Endometrium (tissue), 2 donors: ENCODE data around the gene SUPT3H.
A peak's percentile ranks its signal among the peaks of the same experiment; 100 is the strongest.
"Not testable (repeated sequence)": the region's sequence is repeated elsewhere in the genome, so short reads cannot be mapped to it uniquely, and the experiment has no call there.

Experiments used
- FAIRE-seq: peaks from 2 replicates; lab custom pipeline; 2012; peaks lifted over from hg19 to GRCh38; lab: Jason Lieb, UNC
- donor health status: control.
- donor health status: control.

Gene SUPT3H

DNA sequence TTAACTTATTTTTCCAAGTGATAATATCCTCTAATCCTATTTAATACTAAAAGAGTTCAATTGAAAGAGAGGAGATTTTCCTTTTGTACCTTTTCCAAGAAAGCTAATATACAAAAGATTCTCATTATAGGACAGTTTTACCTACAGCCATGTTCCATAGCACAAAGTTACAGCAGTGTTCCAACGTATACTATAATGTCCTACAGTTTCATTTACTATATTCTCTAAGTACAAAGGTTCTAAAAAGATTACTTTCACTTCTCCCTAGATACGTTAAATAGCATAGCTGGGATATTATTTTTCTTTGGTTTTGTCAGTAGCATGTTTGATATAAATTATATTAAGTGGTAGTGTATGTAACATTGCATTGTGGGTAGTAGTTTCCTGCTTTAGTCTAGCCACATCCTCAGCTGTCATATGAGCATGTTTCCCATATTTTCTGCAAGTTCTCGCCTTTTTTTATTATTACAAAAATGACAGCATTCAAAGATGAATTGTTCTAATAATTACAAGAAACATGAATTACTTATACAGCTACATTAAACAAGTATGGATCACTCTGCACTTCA lies 54.0 kb downstream of the SUPT3H start:
- FAIRE-seq, result peak; percentile 51

DNA sequence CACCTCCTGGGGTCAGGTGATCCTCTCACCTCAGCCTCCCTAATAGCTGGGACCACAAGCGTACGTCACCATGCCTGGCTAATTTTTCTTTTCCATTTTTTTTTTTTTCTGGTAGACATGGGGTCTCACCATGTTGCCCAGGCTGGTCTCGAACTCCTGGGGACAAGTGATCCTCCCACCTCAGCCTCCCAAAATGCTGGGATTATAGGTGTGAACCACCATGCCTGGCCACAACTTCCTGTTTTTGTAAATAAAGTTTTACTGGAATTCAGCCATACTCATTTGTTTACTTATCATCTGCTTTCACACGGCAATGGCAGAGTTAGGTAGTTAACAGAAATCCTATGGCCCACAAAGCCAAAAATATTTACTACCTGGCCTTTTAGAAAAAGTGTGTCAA lies 57.4 kb downstream of the SUPT3H start:
- FAIRE-seq, result no peak

DNA sequence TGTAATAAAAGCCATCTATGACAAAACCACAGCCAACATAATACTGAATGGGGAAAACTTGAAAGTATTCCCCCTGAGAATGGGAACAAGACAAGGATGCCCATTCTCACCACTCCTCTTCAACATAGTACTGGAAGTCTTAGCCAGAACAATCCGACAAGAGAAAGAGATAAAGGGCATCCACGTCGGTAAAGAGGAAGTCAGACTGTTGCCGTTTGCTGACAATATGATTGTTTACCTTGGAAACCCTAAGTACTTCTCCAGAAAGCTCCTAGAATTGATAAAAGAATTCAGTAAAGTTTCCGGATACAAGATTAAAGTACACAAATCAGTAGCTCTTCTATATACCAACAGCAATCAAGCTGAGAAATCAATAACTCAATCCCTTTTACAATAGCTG lies 63.6 kb downstream of the SUPT3H start:
- FAIRE-seq, result no peak

DNA sequence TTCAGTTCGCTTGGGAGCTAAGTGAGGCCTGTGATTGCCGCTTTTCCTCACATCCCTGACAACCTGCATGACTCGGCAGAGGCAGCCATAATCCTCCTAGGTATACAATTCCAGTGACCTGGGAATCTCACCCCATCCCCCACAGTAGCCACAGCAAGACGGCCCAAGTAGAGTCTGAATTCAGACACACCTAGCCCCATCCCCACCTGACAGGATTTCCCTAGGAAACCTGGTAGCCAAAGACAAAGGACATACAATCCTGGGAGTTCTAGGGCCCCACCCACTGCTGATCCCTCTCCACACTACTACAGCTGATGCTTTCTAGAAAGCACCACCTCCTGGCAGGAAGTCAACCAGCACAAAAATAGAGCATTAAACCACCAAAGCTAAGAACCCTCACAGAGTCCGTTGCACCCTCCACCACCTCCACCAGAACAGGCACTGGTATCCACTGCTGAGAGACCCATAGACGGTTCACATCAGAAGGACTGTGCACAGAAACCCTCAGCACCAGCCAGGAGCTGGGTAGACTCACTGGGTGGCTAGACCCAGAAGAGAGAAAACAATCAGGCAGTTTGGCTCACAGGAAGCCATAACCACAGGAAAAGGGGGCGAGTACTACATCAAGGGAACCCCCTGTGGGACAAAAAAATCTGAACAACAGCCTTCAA lies 67.5 kb downstream of the SUPT3H start:
- no peak for FAIRE-seq

DNA sequence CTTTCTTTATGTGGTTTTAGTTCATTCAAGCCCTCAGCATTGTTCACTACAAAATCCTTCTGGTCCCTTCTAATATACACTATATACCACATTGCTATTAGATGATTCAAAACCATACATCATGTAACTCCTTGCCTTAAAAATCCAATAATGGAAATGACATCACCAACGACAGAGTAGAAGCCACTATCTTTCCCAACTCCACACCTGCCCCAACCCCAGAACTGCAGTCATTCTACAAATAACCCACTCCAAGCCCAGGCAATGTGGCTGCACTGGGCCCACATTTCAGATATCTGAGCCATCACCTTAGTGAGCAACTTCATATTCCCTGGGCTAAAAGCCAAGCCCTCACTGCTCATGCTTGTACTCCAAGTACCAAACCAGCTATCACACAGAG lies 72.2 kb downstream of the SUPT3H start:
- no peak for FAIRE-seq

DNA sequence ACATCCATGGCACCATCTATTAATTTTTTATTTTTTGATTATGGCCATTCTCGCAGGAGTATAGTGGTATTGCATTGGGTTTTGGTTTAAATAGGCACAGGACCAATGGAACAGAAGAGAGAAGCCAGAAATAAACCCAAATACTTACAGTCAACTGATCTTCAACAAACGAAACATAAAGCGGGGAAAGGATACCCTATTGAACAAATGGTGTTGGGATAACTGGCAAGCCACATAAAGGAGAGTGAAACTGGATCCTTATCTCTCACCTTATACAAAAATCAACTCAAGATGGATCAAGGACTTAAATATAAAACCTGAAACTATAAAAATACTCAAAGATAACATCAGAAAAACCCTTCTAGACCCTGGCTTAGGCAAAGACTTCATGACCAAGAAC lies 74.9 kb downstream of the SUPT3H start:
- FAIRE-seq, result no peak

DNA sequence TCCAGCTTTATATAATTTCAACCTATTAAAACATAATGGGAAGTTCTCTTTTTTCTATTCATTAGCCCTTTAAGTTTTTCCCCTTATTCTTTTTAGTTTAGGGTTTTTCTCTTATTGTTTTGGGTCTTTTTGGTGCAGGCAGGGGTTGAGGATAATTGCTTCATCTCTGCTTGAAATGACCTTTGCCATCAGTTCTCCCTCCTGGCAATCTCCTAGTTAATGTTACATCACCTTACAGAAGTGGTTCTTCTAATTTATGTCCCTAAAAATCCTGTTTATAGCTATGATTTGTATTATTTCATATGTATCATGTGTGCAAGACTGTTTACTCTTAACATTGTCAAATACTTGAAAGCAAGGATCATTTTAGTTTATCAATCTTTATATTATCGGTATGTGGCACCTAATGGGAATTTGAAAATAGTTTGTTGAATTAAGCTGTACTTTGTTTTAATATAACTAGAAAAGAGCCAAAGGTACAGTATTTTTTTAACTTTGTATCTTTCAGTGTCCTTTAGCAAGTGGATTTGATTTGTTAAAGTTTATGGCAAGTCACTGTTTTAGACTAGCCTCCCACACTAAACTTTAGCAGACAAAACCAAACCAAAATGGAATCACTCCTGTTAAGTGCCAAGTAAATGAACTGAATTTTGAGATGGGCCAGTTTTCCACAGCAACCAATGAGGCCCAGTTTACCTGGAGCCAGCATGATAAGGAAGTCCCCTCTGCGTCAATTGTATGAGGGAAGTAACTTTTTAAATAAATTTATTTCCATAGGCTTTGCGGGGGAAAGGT lies 76.2 kb downstream of the SUPT3H start:
- no peak for FAIRE-seq

DNA sequence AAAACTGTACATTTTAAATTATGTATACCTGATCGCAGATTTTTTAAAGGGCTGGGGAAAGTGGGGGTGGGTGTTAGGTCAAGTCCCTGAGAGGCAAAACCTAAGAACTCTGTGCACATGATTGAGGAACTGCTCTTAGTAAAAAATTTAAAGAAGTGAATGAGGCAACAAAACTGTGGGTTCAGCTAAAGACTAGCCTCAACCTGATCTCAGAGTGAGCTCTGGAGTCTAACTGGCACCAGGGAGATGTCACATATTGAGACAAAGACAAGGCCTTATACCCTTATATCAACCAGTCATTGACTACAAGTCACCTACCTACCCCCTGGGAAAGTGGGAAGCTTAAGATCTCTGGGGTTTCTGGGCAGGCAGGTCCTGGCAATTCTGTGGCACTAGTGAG lies 77.0 kb downstream of the SUPT3H start:
- no peak for FAIRE-seq

DNA sequence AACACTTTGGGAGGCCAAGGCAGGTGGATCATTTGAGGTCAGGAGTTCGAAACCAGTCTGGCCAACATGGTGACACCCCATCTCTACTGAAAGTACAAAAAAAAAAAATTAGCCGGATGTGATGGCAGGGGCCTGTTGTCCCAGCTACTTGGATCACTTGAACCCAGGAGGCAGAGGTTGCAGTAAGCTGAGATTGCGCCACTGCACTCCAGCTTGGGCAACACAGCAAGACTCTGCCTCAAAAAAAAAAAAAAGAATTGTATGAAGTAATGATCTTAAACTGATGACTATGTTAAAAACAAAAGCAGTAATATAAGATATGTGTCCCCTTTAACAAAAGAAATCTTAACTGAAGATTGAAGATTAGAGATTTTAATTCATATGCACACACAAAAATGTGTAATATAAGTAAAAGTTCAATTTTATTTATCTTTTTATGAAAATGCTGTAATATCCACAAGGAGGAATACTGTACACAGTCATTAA lies 78.6 kb downstream of the SUPT3H start:
- no peak for FAIRE-seq

DNA sequence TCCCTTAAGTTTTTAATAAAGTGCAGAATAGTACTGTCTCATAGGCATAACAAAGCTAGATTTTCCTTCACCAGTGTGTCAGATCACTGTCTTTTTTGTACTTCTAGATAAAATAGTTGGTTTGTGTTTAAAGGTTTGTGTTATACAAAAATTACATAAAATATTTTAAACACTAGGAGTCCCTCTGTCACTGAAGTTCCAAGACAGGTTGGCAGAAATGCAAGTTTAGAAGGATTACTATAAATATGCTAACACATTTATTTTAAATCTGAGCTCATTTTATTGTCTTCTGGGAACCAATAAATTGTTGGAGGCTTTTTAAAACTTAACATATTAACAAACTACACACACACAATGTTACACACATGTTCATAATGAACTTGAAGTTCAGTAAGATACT lies 80.4 kb downstream of the SUPT3H start:
- no peak for FAIRE-seq

DNA sequence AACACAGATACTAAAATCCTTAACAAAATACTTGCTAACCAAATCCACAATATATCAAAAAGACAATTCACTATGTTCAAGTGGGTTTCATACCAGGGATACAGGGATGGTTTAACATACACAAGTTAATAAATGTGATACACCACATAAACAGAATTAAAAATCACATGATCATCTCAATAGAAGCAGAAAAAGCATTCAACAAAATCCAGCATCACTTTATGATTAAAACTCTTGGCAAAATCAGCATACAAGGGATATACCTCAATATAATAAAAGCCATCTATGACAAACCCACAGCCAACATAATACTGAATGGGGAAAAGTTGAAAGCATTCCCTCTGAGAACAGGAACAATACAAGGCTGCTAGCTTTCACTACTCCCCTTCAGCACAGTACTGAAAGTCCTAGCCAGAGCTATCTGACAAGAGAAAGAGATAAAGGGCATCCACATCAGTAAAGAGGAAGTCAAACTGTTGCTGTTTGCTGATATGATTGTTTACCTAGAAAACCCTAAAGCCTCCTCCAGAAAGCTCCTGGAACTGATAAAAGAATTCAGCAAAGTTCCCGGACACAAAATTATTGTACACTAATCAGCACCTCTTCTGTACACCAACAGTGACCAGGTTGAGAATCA lies 83.6 kb downstream of the SUPT3H start:
- not testable (repeated sequence) for FAIRE-seq

DNA sequence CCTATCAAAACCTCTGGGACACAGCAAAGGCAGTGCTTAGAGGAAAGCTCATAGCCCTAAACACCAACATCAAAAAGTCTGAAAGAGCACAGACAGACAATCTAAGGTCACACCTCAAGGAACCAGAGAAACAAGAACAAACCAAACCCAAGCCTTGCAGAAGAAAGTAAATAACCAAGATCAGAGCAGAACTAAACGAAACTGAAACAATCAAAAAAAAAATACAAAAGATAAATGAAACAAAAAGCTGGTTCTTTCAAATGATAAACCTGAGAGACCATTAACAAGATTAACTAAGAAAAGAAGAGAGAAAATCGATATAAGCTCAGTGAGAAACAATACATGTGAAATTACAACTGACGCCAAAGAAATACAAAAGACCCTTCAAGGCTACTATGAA lies 84.4 kb downstream of the SUPT3H start:
- no peak for FAIRE-seq

DNA sequence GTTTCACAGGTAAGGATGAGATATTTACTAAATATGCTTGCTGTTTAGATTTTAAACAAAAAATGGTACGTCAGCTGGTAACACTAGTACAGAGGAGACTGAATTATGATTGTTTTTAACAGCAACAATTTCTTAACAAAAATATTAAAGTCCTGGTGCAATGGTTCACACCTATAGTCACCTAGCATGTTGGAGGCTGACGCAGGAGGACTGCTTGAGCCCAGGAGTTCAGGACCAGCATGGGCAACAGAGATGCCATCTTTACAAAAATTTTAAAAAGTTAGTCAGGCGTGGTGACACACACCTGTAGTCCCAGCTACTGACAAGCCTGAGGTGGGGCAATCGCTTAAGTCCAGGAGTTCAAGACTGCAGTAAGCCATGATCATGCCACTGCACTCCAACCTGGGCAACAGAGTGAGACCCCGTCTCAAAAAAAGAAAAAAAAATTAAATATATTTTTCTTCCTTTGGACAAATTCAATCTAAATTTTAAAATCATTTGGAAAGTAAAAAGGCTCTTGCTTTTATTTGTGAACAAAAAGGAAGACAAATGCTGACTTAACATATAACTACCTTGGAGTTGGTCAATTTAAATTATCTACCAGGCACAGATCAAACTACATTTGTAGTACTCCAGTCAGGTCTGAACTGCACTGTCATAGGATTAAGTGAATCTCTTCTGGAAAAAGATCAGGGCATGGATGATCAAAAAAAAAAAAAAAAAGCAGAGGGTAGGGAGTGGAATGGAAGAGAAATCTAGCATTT lies 87.8 kb downstream of the SUPT3H start:
- FAIRE-seq, result no peak

DNA sequence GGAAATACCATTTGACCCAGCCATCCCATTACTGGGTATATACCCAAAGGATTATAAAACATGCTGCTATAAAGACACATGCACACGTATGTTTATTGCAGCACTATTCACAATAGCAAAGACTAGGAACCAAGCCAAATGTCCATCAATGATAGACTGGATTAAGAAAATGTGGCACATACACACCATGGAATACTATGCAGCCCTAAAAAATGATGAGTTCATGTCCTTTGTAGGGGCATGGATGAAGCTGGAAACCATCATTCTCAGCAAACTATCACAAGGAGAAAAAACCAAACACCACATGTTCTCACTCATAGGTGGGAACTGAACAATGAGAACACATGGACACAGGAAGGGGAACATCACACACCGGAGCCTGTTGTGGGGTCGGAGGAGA lies 91.0 kb downstream of the SUPT3H start:
- FAIRE-seq, result not testable (repeated sequence)

DNA sequence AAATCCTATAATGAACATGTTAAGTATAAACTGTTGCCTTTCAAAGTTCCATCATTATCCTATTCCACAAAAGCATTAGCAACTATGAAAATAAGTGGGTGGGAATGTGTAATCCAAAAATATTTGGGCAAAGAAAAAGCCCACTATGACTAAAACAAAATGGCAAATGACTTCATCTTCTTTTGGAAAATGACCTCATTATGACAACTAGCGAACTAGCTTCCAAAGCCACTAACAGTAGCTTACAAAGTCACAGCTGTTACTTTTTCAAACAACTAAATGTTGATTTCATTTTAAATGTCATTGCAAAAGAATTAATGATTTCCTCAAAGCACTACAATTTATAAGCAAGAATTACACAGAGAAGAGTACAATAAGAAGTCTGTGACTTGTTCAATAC lies 99.4 kb downstream of the SUPT3H start:
- no peak for FAIRE-seq

DNA sequence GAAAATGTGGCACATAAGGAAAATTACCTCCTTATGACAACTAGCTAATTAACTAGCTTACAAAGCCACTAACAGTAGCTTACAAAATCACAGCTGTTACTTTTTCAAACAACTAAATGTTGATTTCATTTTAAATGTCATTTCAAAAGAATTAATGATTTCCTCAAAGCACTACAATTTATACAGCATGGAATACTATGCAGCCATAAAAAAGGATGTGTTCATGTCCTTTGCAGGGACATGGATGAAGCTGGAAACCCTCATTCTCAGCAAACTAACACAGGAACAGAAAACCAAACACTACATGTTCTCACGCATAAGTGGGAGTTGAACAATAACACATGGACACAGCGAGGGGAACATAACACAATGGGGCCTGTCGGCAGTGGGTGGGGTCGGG lies 100.0 kb downstream of the SUPT3H start:
- not testable (repeated sequence) for FAIRE-seq

DNA sequence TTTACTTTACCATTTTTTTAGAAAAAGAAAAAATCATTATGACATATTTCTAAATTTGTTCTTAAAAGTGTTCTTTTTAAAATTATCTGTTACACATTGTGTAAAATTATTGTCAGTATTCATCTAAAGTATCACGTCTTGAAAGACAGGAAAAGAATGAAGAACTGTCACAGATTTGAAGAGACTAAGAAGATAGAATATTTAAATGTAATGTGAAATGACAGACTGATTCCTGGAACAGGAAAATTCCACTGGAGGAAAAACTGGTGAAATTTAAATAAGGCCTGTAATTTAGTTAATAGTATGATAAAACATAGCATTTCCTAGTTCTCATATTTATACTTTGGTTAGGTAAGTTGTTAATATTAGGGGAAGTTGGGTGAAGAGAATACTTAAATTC lies 102.4 kb downstream of the SUPT3H start:
- FAIRE-seq, result no peak

DNA sequence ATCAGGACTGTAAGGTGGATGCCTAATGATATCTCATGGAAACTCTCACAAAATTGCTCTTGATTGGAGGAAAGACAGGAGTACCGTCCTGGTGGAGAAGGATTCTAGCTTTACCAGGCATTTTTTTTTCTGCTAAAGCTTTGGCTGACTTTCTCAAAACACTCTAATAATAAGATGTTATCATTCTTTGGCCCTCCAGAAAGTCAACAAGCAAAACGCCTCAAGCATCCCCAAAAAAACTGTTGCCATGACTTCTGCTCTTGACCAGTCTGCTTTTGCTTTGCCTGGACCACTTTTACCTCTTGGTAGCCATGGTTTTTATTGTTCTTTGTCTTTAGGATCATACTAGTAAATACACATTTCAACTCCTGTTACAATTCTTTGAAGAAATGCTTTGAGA lies 105.1 kb downstream of the SUPT3H start:
- no peak for FAIRE-seq

DNA sequence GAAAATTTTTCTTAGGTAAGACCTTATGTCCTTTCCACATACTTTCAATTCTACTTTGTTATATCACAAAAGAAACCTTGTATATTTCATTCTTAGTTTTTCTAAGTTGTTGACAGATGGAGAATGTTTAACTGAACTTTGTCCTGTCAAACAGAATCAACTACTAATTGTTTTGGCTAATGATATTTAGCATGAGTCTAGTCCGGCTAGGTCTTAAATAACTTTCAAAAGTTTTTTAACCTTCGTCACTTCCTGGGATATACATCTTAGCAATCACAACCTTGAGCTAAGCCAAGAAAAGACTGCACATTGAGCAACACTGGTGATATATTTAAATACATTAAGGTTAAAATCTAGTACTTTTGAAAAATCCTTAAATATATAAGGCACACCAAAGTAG lies 112.5 kb downstream of the SUPT3H start:
- FAIRE-seq, result no peak

DNA sequence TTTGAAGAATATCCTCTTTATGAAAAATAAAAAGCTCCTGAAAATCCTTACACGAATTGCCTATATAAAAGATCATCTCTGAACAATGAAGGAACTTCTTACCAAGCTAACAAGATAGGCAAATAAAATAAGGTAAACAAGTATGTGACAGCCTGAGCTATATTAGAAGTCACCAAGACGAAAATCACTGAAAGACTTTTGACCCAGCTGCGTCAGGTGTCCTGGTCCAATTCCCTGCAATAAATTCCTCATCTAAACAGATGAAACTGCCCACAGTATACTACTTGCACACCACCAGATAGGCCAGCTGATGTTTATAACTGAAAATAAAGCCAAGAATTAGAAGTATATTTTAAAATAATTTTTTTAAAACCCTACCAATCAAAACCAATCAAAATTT lies 117.0 kb downstream of the SUPT3H start:
- FAIRE-seq, result no peak

DNA sequence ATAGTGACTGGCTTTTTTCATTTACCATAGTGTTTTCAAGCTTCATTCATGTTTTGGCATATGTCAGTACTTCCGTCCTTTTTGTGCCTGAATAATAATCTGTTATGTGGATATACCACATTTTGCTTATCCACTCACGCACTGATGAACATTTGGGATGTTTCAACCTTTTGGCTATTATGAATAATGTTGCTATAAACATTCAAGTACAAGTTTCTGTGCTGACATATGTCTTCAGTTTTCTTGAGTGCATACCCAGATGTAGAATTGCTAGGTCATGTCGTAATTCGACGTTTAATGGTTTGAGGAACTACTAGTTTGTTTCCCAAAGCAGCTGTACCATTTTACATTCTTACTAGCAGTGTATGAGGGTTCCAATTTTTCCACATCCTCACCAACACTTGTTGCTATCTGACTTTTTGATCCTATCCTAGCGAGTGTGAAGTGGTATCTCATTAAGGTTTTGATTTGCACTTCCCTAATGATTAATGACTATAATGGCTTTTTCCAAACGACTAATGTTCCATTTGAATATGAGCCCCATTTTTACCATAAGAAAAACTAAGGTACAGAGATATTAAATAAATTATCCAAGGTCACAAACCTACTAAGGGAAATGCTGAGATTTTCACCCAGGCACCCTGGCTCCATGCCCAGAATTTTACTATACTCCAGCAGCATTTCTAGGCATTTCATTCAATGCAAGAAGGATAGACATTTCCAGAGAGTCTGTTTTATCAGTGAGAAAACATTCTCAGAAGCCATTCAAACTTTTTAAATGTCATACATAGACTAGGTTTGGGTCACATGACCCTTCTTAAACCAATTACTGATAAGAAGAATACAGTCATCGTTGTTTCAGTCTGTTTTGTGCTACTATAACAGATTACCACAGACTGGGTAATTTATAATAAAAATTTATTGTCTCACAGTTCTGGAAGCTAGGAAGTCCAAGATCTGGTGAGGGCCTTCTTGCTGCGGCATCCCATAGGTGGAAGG lies 120.7 kb downstream of the SUPT3H start:
- FAIRE-seq, result no peak
